ENCODE results near the gene GPR82.

DNA sequence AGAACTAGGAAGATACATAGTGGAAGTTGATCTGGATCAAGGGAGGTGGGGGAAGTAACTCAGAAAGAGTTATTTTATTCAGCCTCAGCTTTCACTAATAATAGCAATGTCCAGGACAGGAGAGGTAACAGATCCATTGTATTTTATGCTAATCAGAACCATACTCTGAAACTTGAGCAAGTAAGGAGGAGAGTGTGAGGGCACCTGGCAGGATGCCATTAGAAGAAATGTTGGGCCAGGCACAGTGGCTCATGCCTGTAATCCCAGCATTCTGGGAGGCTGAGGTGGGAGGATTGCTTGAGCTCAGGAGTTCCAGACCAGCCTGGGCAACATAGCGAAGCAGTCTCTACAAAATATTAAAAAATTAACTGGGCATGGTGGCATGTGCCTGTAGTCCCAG is 18.9 kb upstream of the GPR82 start:
- TF ChIP-seq, protein P1, sequence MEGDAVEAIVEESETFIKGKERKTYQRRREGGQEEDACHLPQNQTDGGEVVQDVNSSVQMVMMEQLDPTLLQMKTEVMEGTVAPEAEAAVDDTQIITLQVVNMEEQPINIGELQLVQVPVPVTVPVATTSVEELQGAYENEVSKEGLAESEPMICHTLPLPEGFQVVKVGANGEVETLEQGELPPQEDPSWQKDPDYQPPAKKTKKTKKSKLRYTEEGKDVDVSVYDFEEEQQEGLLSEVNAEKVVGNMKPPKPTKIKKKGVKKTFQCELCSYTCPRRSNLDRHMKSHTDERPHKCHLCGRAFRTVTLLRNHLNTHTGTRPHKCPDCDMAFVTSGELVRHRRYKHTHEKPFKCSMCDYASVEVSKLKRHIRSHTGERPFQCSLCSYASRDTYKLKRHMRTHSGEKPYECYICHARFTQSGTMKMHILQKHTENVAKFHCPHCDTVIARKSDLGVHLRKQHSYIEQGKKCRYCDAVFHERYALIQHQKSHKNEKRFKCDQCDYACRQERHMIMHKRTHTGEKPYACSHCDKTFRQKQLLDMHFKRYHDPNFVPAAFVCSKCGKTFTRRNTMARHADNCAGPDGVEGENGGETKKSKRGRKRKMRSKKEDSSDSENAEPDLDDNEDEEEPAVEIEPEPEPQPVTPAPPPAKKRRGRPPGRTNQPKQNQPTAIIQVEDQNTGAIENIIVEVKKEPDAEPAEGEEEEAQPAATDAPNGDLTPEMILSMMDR (IDR thresholded peaks at IDR 0.05; ENCODE audit: low read depth, low read length, poor library complexity, severe bottlenecking) = no peak
- no peak for TF ChIP-seq EZH2phosphoT487 (IDR thresholded peaks at IDR 0.05; ENCODE audit: borderline replicate concordance, low read length)

Data from DOHH2 (cell line).